ENCODE results near the gene TMEM63B.
"Not testable (repeated sequence)": the region's sequence is repeated elsewhere in the genome, so short reads cannot be mapped to it uniquely, and the experiment has no call there.

The TMEM63B gene

DNA sequence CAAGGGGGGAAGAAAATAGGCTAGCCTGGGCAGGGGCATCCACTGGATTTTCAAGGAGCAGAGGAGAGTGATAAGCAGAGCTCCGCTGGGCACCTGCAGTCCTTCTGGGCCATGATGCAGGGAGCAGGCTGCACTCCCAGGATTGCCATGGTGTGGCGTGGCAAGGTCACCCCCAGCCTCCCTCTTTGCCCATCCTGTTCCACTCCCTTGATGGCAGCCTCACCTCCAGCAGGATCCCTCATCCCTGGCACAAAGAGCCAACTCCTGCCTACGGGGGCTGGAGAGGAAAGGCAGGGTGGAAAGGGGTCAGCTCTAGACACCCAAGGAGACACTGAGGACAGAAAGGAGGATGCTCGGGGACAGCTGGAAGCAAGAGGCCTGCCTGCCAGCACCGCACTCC is 67.0 kb downstream of the TMEM63B start:
- no peak for DNase-seq (ENCODE audit: low spot score)

- DNase-seq (ENCODE audit: low spot score), result not testable (repeated sequence)
These were observed 69.0 kb downstream of the TMEM63B start for GRCh38 chr6:44196351-44196750.

- DNase-seq (ENCODE audit: low spot score), result no peak
These were observed 71.3 kb downstream of the TMEM63B start for GRCh38 chr6:44198684-44199083.

DNA sequence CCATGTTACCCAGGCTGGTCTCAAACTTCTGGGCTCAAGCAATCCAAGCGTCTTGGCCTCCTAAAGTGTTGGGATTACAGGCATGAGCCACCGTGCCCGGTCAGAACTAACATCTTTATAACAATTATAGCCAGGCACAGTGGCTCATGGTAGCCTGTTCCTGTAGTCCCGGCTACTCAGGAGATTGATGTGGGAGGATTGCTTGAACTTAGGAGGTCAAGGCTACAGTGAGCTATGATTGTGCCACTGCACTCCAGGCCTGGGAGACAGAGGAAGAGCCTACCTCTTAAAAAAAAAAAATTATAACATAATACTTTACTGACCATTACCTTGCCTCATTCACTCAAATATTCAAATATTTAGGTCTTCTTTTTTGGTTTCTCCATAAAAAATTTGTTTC is 72.5 kb downstream of the TMEM63B start:
- DNase-seq (ENCODE audit: low spot score), result no peak

GRCh38 chr6:44201200-44201599 is 73.8 kb downstream of the TMEM63B start:
- DNase-seq (ENCODE audit: low spot score), result no peak

DNA sequence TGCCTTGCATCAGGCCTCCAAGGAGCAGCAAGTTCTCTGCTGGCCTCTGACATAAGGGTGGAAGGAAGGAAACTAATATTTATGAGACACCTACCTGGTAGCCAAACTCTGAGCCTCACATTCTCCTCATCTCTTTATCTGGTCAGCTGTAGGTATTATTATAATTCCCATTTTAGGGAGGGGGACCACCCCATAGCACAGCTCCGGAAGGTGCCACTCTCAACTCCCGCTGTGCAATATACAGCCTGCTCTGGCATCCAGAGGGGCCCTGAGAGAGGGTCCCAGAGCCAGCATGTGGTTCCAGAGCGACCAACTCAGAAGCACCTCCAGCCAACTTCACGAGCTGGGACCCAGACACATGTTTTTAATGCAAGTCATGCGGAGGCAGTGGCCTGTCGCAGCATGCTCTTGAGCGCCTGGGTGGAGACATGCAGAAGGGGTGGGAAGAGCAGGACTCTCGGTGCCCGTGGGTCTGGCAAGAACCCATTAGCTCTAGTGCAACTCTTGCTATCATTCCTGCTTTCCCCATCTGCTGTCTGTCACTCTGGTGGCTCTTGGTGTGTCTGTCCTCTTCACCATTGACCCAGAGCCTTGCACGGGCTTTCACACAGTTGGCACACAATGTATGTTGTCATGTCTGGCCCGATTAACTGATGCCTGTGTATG is 74.4 kb downstream of the TMEM63B start:
- DNase-seq (ENCODE audit: low spot score), result no peak

DNA sequence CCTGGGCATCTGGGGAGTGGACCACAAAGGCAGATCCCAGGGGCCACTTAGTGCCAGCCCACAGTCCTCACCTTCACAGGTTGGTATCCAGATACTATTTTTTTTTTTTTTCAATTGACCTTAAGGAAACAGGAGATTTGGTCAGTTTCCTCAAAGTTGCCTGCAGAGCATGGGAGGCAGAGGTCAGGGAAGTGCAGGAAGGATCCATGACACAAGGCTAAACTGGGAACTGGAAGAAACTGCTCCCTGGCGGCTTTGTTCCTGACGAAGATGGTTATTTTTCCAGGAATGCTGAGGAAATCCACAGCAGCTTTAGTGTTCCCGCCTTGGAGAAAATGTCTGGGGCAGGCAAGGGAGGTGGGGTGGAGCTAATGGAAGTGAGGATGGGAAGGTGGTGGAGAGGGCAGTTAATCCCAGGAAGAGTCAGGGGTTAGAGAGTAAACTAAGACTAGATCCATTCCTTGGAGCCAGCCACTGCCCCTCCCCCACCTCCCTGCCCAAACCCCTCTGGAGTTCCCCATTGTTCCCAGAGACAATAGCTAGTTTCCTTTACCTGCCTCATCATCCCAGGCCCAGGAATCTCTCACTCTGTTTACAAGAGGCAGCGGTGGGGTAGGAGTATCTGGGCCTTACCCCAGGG is 75.1 kb downstream of the TMEM63B start:
- DNase-seq (ENCODE audit: low spot score), result no peak

GRCh38 chr6:44202972-44203750 is 75.8 kb downstream of the TMEM63B start:
- no peak for DNase-seq (ENCODE audit: low spot score)

GRCh38 chr6:44203955-44204354 is 76.6 kb downstream of the TMEM63B start:
- no peak for DNase-seq (ENCODE audit: low spot score)

Measured in CD4-positive, alpha-beta T cell treated with Interleukin-2 at 100 ng/mL for 4 hours (primary cell).